HAP-1 (cell line): ENCODE data around the gene UBASH3B.
A peak's percentile ranks its signal among the peaks of the same experiment; 100 is the strongest.

ENCODE experiments used
- DNase-seq, 2 experiments: peaks; one replicate each; pipeline ENCODE4 v3.0.0-alpha.2; 2016 to 2020; ENCODE audit warnings: low spot score in 2 of 2
- H3K27me3 ChIP-seq: fragments of 250-450 bp; sonication (Bioruptor Pico); 2 replicates; pipeline ENCODE4 v1.5.1; 2020; ENCODE audit warnings: low read depth, mild to moderate bottlenecking, moderate library complexity
- H3K36me3 ChIP-seq: fragments of 250-450 bp; sonication (Bioruptor Pico); replicated peaks from 2 replicates; pipeline ENCODE4 v1.5.1; 2020; ENCODE audit warnings: mild to moderate bottlenecking
- H3K4me1 ChIP-seq: fragments of 250-450 bp; sonication (Bioruptor Pico); 2 replicates; pipeline ENCODE4 v1.5.1; 2020; ENCODE audit warnings: mild to moderate bottlenecking
- H3K4me3 ChIP-seq: fragments of 250-450 bp; sonication (Bioruptor Pico); 2 replicates; pipeline ENCODE4 v1.5.1; 2020; ENCODE audit warnings: mild to moderate bottlenecking, moderate library complexity
- H3K9me3 ChIP-seq: fragments of 250-450 bp; sonication (Bioruptor Pico); 2 replicates; pipeline ENCODE4 v1.5.1; 2020; ENCODE audit warnings: mild to moderate bottlenecking, moderate library complexity
- in situ Hi-C: fragments of 300-500 bp; cut with MboI; formaldehyde crosslinking; loops from 3 replicates; pipeline ENCODE4 v1.14.3; 2020; ENCODE audit warnings: low sequenced_read_pairs, inconsistent platforms, mixed read lengths

UBASH3B gene

GRCh38 chr11:122632181-122632824, 23.2 kb upstream of the UBASH3B start:
- no peak for DNase-seq
- Histone ChIP-seq H3K4me1 (no peaks in the 10 kb centered on the region), H3K27me3 (no peaks in the 10 kb centered on the region), H3K36me3 (no peaks in the 10 kb centered on the region), H3K4me3 (no peak overlapping the region), H3K9me3 (no peaks in the 10 kb centered on the region)
- in situ Hi-C loops, result loop anchor here (10.0 kb wide), 1 partner anchor 152 kb away; no protein-coding TSS in a partner anchor

GRCh38 chr11:122633219-122633829, 22.2 kb upstream of the UBASH3B start:
- H3K27me3 ChIP-seq, result no peaks in the 10 kb centered on the region
- H3K4me3 ChIP-seq, result no peak overlapping the region
- no peaks in the 10 kb centered on the region for H3K36me3 ChIP-seq
- H3K4me1 ChIP-seq, result no peaks in the 10 kb centered on the region
- peak in 1 of 2 experiments; percentile 26 for DNase-seq
- H3K9me3 ChIP-seq, result no peaks in the 10 kb centered on the region
- in situ Hi-C loops, result loop anchor here (10.0 kb wide), 1 partner anchor 151 kb away; no protein-coding TSS in a partner anchor

- Histone ChIP-seq H3K36me3 (no peaks in the 10 kb centered on the region), H3K4me1 (no peaks in the 10 kb centered on the region), H3K27me3 (no peaks in the 10 kb centered on the region), H3K9me3 (no peaks in the 10 kb centered on the region), H3K4me3 (no peak overlapping the region)
- in situ Hi-C loops, result loop anchor here (10.0 kb wide), 1 partner anchor 150 kb away; no protein-coding TSS in a partner anchor
- no peak for DNase-seq
Observed at GRCh38 chr11:122634501-122634900, 21.0 kb upstream of the UBASH3B start.

GRCh38 chr11:122637541-122637940, 18.0 kb upstream of the UBASH3B start:
- Histone ChIP-seq H3K4me3 (no peak overlapping the region), H3K9me3 (no peaks in the 10 kb centered on the region), H3K27me3 (no peaks in the 10 kb centered on the region), H3K36me3 (no peaks in the 10 kb centered on the region), H3K4me1 (no peaks in the 10 kb centered on the region)
- no peak for DNase-seq
- in situ Hi-C loops, result loop anchor here (10.0 kb wide), 1 partner anchor 147 kb away; no protein-coding TSS in a partner anchor

- DNase-seq, result no peak
- Histone ChIP-seq H3K4me1 (no peaks in the 10 kb centered on the region), H3K9me3 (no peaks in the 10 kb centered on the region), H3K4me3 (no peak overlapping the region), H3K36me3 (no peaks in the 10 kb centered on the region), H3K27me3 (no peaks in the 10 kb centered on the region)
- in situ Hi-C loops, result no loop called here
Observed at GRCh38 chr11:122642472-122642922, 13.0 kb upstream of the UBASH3B start.

GRCh38 chr11:122642971-122643370, 12.6 kb upstream of the UBASH3B start:
- no peak for DNase-seq
- H3K4me1 ChIP-seq, result no peaks in the 10 kb centered on the region
- H3K27me3 ChIP-seq, result no peaks in the 10 kb centered on the region
- H3K9me3 ChIP-seq, result no peaks in the 10 kb centered on the region
- in situ Hi-C loops, result no loop called here
- no peak overlapping the region for H3K4me3 ChIP-seq
- no peaks in the 10 kb centered on the region for H3K36me3 ChIP-seq

- no peaks in the 10 kb centered on the region for H3K27me3 ChIP-seq
- DNase-seq, result no peak
- H3K9me3 ChIP-seq, result no peaks in the 10 kb centered on the region
- in situ Hi-C loops, result no loop called here
- no peaks in the 10 kb centered on the region for H3K36me3 ChIP-seq
- H3K4me3 ChIP-seq, result no peak overlapping the region
- H3K4me1 ChIP-seq, result no peaks in the 10 kb centered on the region
Observed at GRCh38 chr11:122645847-122646246, 9.7 kb upstream of the UBASH3B start.

- DNase-seq, result no peak
- Histone ChIP-seq H3K4me1 (no peaks in the 10 kb centered on the region), H3K36me3 (no peaks in the 10 kb centered on the region), H3K27me3 (no peaks in the 10 kb centered on the region), H3K4me3 (no peak overlapping the region), H3K9me3 (no peaks in the 10 kb centered on the region)
- in situ Hi-C loops, result no loop called here
Observed at GRCh38 chr11:122646549-122647340, 8.8 kb upstream of the UBASH3B start.

GRCh38 chr11:122647736-122648275, 7.7 kb upstream of the UBASH3B start:
- H3K4me1 ChIP-seq, result no peaks in the 10 kb centered on the region
- in situ Hi-C loops, result no loop called here
- no peak for DNase-seq
- H3K36me3 ChIP-seq, result no peaks in the 10 kb centered on the region
- H3K4me3 ChIP-seq, result no peak overlapping the region
- no peaks in the 10 kb centered on the region for H3K27me3 ChIP-seq
- no peaks in the 10 kb centered on the region for H3K9me3 ChIP-seq

- no peak for DNase-seq
- Histone ChIP-seq H3K4me1 (no peaks in the 10 kb centered on the region), H3K36me3 (no peaks in the 10 kb centered on the region), H3K27me3 (0 out of 2 replicates have a peak, but pooled peaks cover 3% of the 10 kb centered on the region), H3K9me3 (no peaks in the 10 kb centered on the region), H3K4me3 (no peak overlapping the region)
- in situ Hi-C loops, result no loop called here
Observed at GRCh38 chr11:122649116-122649515, 6.4 kb upstream of the UBASH3B start.

- Histone ChIP-seq H3K4me3 (no peak overlapping the region), H3K9me3 (no peaks in the 10 kb centered on the region), H3K27me3 (0 out of 2 replicates have a peak, but pooled peaks cover 3% of the 10 kb centered on the region), H3K36me3 (no peaks in the 10 kb centered on the region), H3K4me1 (no peaks in the 10 kb centered on the region)
- in situ Hi-C loops, result no loop called here
- DNase-seq, result no peak
Observed at GRCh38 chr11:122650619-122651018, 4.9 kb upstream of the UBASH3B start.

GRCh38 chr11:122652495-122652894, 3.0 kb upstream of the UBASH3B start:
- no peaks in the 10 kb centered on the region for H3K4me1 ChIP-seq

GRCh38 chr11:122653916-122654585, 1.5 kb upstream of the UBASH3B start:
- in situ Hi-C loops, result no loop called here
- 0 out of 2 replicates have a peak, but pooled peaks cover 3% of the 10 kb centered on the region for H3K27me3 ChIP-seq
- no peak overlapping the region for H3K4me3 ChIP-seq
- DNase-seq, result no peak
- H3K36me3 ChIP-seq, result no peaks in the 10 kb centered on the region
- no peaks in the 10 kb centered on the region for H3K9me3 ChIP-seq
- H3K4me1 ChIP-seq, result no peaks in the 10 kb centered on the region

More at GRCh38 chr11:122652495-122652894, 3.0 kb upstream of the UBASH3B start:
- Histone ChIP-seq H3K27me3 (0 out of 2 replicates have a peak, but pooled peaks cover 3% of the 10 kb centered on the region), H3K9me3 (no peaks in the 10 kb centered on the region), H3K4me3 (no peak overlapping the region), H3K36me3 (no peaks in the 10 kb centered on the region)
- DNase-seq, result no peak
- in situ Hi-C loops, result no loop called here
